GM21825 (cell line): Measurements from ENCODE around the gene B3GNT3.
"Not testable (repeated sequence)": the region's sequence is repeated elsewhere in the genome, so short reads cannot be mapped to it uniquely, and the experiment has no call there.

ENCODE experiments used
- ATAC-seq: cut with Tn5 transposase; IDR thresholded peaks from one replicate; pipeline ENCODE4 v1.9.1; 2021; ENCODE audit warnings: mild to moderate bottlenecking, moderate library complexity; ENCODE audit not compliant: unreplicated experiment

B3GNT3 gene

DNA sequence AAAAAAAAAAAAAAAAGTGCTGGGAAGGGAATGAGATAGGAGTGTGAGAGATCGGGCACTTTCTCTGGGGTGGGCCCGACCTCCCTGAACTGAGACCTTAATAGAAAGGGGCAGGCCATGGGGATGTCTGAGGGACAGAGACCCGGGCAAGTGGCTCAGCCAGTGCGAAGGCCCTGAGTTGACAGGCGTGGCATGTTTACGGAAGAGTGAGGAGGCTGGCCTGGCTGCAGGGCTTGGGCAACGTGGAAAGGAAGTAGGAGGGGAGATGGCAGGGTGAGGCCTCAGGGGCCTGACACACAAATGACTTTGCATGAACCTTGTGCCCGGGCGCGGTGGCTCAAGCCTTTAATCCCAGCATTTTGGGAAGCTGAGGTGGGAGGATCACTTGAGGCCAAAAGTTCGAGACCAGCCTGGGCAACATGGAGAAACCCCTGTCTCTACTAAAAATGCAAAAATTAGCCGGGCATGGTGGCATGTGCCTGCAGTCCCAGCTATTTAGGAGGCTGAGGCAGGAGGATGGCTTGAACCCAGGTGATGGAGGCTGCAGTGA lies 29.8 kb upstream of the B3GNT3 start:
- no peak for ATAC-seq

DNA sequence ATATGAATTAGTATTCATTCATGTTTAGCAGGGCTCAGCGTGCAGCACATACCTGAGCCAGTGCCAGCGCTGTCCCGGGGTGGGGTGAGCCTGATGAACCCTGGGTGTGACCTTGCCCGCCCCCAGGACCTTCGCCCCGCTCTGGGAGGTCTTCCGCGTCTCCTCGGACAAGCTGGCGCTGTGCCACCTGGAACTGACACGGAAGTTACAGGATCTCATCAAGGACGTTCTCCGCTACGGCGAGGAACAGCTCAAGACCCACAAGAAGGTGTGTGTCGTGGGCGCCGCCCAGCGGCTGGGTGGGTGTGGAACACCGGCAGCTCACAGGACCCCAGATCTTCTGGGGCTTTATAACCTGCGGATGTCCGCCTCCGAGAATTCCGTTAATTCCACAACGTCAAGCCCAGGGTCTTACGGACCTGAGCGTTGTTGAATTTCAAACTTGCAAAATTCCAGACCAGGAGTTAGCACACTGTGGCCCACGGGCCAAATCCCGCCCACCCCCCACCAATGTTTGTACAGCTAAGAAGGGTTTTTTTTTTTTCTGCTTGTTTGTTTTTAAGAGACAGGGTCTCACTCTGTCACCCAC lies 28.3 kb upstream of the B3GNT3 start:
- ATAC-seq = no peak

DNA sequence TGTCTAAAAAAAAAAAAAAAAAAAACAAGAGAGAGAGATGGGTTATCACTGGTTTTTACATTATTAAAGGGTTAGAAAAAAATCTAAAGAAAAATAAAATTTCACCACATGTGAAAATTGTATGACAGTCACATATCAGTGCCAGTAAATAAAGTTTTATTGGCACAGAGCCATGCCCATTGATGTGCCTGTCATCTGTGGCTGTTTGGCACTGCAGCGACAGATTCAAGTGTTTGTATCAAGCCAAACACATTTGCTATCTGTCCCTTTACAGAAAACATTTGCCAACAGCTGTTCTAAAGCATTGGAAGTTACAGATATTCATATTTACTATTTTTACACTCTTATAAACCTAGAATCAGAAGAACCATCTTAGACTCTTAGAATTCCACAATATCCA lies 27.4 kb upstream of the B3GNT3 start:
- ATAC-seq = no peak

- ATAC-seq = no peak
Observed at GRCh38 chr19:17770613-17771012, 24.3 kb upstream of the B3GNT3 start.

GRCh38 chr19:17772172-17772571 lies 22.8 kb upstream of the B3GNT3 start:
- no peak for ATAC-seq

DNA sequence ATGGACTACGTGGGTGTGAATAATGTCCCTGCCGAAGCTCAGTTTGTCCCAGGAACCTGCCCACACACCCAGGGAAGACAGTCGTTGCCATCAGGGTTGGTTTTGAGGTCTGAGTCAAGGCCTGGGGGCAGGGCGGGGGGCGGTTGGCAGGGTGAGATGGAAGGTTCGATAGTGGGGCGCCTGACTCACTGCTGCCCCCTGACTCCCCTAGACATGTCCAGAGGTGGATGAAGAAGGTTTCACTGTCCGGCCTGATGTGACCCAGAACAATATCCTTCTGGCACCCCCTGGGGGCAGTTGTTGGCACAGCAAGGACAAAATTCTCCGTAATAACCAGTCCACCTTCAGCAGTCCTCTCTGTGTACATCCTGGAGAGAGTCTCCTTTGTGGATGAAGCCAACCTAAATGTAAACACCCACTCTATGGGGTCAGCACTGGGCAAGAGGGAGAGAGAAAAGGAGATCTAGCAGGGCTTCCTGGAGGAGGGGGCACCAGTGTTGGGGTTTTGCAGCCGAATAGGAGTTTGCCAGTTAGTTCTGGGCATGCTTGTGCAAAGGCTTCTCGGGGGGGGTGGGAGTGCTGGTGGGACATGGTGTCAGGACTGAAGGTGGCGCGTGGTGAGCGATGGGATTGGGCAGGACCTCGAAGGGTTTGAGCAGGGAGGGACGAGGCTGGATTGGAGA lies 19.6 kb upstream of the B3GNT3 start:
- no peak for ATAC-seq

- peak; percentile 66 for ATAC-seq
Observed at GRCh38 chr19:17775991-17776803, 18.7 kb upstream of the B3GNT3 start.

- ATAC-seq = not testable (repeated sequence)
Observed at GRCh38 chr19:17777840-17778239, 17.1 kb upstream of the B3GNT3 start.

GRCh38 chr19:17778251-17778967 lies 16.5 kb upstream of the B3GNT3 start:
- no peak for ATAC-seq

- no peak for ATAC-seq
Observed at GRCh38 chr19:17778968-17779929, 15.7 kb upstream of the B3GNT3 start.

DNA sequence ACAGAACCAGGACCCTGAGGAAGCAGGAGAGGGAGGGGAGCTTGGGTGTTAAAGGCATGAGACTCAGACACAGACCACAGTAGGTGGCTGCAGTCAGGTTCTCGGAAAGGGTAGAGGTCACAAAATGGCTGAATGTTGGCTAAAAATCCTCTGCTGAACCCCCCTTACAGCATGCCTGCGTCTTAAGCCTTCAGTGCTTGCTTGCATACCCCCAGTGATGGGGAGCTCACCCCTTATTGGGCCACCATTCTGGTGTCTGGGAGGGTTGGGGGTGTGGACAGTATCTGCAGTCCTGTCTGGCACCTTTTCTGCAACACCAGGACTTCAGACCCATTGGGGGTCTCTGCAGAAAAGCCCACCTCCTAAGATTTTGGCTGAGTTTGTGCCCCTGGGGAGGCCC lies 14.2 kb upstream of the B3GNT3 start:
- no peak for ATAC-seq

DNA sequence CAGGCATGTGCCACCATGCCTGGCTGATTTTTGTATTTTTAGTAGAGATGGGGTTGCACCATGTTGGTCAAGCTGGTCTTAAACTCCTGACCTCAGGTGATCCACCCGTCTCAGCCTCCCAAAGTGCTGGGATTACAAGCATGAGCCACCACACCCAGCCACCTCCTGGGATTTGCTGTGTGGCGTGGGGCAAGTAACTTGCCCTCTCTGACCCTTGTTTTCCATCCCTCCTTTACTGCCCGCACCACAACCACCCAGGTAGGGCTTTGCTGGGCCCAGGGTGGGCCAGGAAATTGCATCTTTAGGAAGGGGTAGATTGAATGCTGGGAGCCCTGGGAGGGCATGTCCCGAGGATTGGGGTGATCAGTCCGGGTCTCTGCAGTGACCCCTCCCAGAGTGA lies 11.2 kb upstream of the B3GNT3 start:
- not testable (repeated sequence) for ATAC-seq

GRCh38 chr19:17784201-17785008 lies 10.5 kb upstream of the B3GNT3 start:
- no peak for ATAC-seq

DNA sequence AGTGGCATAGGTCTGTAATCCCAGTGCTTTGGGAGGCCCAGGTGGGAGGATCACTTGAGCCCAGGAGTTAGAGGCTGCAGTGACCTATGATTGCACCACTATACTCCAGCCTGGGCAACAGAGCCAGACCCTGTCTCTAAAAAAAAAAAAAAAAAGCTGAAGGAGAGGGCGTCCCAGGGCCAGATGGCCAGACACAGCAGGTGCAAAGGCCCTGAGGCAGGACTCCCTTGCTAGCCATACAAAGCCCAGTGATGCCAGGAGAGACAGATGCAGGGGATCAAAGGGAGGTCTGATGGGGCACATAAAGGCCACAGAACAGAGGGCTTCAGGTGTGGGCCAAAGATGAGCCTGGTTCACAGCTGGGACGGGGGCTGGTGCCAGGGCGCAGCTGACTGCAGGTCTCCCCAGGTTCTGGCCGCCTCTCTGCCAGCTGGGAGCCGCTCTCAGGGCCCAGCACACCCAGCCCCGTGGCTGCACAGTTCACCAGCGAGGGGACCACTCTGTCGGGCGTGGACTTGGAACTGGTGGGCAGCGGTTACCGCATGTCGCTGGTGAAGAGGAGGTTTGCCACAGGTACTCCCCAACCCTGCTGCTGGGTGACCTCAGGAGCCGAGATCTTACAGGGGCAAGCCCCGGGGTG lies 7.5 kb upstream of the B3GNT3 start:
- ATAC-seq = no peak

DNA sequence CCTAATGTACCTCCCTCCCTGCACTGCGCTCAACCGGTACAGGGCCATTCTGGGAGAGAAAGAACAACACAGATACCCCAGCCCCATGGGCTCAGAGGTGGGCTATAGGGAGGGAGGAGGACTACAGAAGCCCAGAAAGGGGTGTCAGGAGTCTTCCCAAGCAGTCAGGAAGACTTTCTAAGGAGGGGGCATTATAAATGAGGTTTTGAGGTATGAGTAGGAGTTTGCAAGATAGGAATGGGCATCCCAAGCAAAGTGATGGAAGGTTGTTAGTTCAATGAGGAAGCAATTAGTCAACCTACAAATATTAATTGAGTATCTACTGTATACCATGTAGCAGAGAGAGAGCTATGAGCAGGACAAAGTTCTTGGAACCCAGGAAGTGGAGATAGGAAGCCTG lies 6.3 kb upstream of the B3GNT3 start:
- ATAC-seq = no peak

- no peak for ATAC-seq
Observed at GRCh38 chr19:17790059-17790780, 4.7 kb upstream of the B3GNT3 start.

DNA sequence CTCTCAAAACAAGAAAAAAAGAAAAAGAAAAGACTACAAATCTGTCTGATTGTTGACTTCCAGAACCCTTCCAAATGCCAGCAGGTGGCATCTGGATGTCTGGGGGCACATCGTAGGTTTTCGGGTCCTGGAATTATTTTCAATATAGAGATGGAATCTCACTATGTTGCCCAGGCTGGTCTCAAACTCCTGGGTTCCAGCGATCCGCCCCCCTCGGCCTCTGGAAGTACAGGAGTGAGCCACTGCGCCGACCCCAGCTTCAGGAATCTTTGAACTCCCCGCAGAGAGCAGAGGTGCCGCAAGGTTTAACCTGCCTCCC lies 567 bp upstream of the B3GNT3 start:
- ATAC-seq = no peak

- ATAC-seq = no peak
Observed at GRCh38 chr19:17795495-17795856, 538 bp downstream of the B3GNT3 start.
